SU-DHL-6 (cell line): ENCODE measurements around the gene NMNAT1.
"Not testable (repeated sequence)": the region's sequence is repeated elsewhere in the genome, so short reads cannot be mapped to it uniquely, and the experiment has no call there.

Experiments
- H2AFZ ChIP-seq: fragments of 200-600 bp; sonication (generic); 2 replicates; pipeline ENCODE4 v1.6.1; 2014; ENCODE audit warnings: low read depth, mild to moderate bottlenecking, moderate library complexity, mixed read lengths, antibody characterized with exemption, low read length; ENCODE audit not compliant: severe bottlenecking
- H3F3A ChIP-seq: fragments of 200-600 bp; shearing (Covaris generic); 2 replicates; pipeline ENCODE4 v1.6.0; 2016; ENCODE audit warnings: antibody characterized with exemption, mild to moderate bottlenecking; ENCODE audit not compliant: insufficient read depth
- H3K27ac ChIP-seq: fragments of 200-600 bp; sonication (generic); 2 replicates; pipeline ENCODE4 v1.5.1; 2016; ENCODE audit warnings: low read depth, mild to moderate bottlenecking, low read length, moderate library complexity, mixed read lengths
- H3K27me3 ChIP-seq: fragments of 200-600 bp; sonication (generic), shearing (Covaris generic); 2 replicates; pipeline ENCODE4 v1.6.0; 2014; ENCODE audit warnings: mild to moderate bottlenecking, low read length
- H3K36me3 ChIP-seq: fragments of 200-600 bp; sonication (generic); 2 replicates; pipeline ENCODE4 v1.6.1; 2014; ENCODE audit warnings: mild to moderate bottlenecking, low read length, mixed read lengths
- H3K4me2 ChIP-seq: fragments of 300-600, 200-600 bp; shearing (Covaris generic), sonication (generic); 2 replicates; pipeline ENCODE4 v1.6.0; 2014; ENCODE audit warnings: low read length, low read depth, mild to moderate bottlenecking; ENCODE audit not compliant: poor library complexity, severe bottlenecking
- H3K4me3 ChIP-seq: fragments of 200-600 bp; sonication (generic); 2 replicates; pipeline ENCODE4 v1.5.1; 2014; ENCODE audit warnings: antibody characterized with exemption, low read length, mild to moderate bottlenecking, mixed read lengths; ENCODE audit not compliant: insufficient read depth, poor library complexity, severe bottlenecking
- H3K79me2 ChIP-seq: fragments of 200-600 bp; sonication (generic); 2 replicates; pipeline ENCODE4 v1.6.1; 2014; ENCODE audit warnings: mild to moderate bottlenecking, low read length, moderate library complexity; ENCODE audit not compliant: insufficient read depth
- H3K9ac ChIP-seq: fragments of 200-600 bp; sonication (generic); 2 replicates; pipeline ENCODE4 v1.7.0; 2014; ENCODE audit warnings: mild to moderate bottlenecking, low read length
- H3K9me2 ChIP-seq: fragments of 200-600 bp; sonication (generic); replicated peaks from 2 replicates; pipeline ENCODE4 v1.6.1; 2014; ENCODE audit warnings: low read length; ENCODE audit not compliant: insufficient read depth
- H3K9me3 ChIP-seq: fragments of 200-600 bp; sonication (generic); 2 replicates; pipeline ENCODE4 v1.6.1; 2014; ENCODE audit warnings: low read length, mixed read lengths; ENCODE audit not compliant: insufficient read depth
- H4K20me1 ChIP-seq: fragments of 200-600 bp; sonication (generic); 2 replicates; pipeline ENCODE4 v1.6.1; 2014; ENCODE audit warnings: low read depth, mild to moderate bottlenecking, antibody characterized with exemption, low read length, moderate library complexity, mixed read lengths
- CTCF ChIP-seq: fragments of 200-600 bp; sonication (generic); IDR thresholded peaks from one replicate; pipeline ENCODE4 v1.5.1; 2017; ENCODE audit warnings: antibody characterized with exemption, mild to moderate bottlenecking, low read length, moderate library complexity; ENCODE audit not compliant: insufficient read depth, poor library complexity, severe bottlenecking
- EZH2phosphoT487 ChIP-seq: fragments of 200-600 bp; sonication (generic), shearing (Covaris generic); conservative IDR thresholded peaks from 2 replicates; pipeline ENCODE4 v1.6.1; 2018; ENCODE audit warnings: mild to moderate bottlenecking, antibody characterized with exemption, low read length, moderate library complexity, mixed read lengths

Gene NMNAT1

GRCh38 chr1:10001016-10001665 lies 57.9 kb downstream of the NMNAT1 start:
- Histone ChIP-seq H3K9ac (no peak overlapping the region), H3K36me3 (no peaks in the 10 kb centered on the region), H3K27ac (no peak overlapping the region), H3K9me3 (peaks cover 6% of the 10 kb centered on the region; the same call in 1 of the 2 replicates), H3K79me2 (no peaks in the 10 kb centered on the region), H3K9me2 (no peaks in the 10 kb centered on the region), H2AFZ (no peak overlapping the region), H3K4me3 (no peak overlapping the region), H3K27me3 (no peaks in the 10 kb centered on the region), H4K20me1 (no peaks in the 10 kb centered on the region), H3K4me2 (no peak overlapping the region), H3F3A (no peaks in the 10 kb centered on the region)
- TF ChIP-seq CTCF (no peak), EZH2phosphoT487 (no peak)

GRCh38 chr1:10005248-10005647 lies 62.0 kb downstream of the NMNAT1 start:
- H3F3A ChIP-seq, H3K4me3 ChIP-seq, H3K27ac ChIP-seq, H3K9me2 ChIP-seq, H3K9ac ChIP-seq, H2AFZ ChIP-seq, H3K27me3 ChIP-seq, H3K36me3 ChIP-seq, H4K20me1 ChIP-seq, H3K9me3 ChIP-seq, H3K4me2 ChIP-seq, H3K79me2 ChIP-seq: not testable (repeated sequence)

GRCh38 chr1:10007169-10007568 lies 63.9 kb downstream of the NMNAT1 start:
- no peak overlapping the region for H3K4me2 ChIP-seq
- H3K9me2 ChIP-seq = no peaks in the 10 kb centered on the region

More at GRCh38 chr1:10007169-10007568, 63.9 kb downstream of the NMNAT1 start:
- Histone ChIP-seq H3K79me2 (no peaks in the 10 kb centered on the region), H3K27ac (no peak overlapping the region), H3K9me3 (no peaks in the 10 kb centered on the region), H4K20me1 (no peaks in the 10 kb centered on the region), H3K9ac (no peak overlapping the region), H3K36me3 (no peaks in the 10 kb centered on the region), H3F3A (no peaks in the 10 kb centered on the region), H3K27me3 (no peaks in the 10 kb centered on the region), H3K4me3 (no peak overlapping the region), H2AFZ (no peak overlapping the region)
- TF ChIP-seq CTCF (no peak), EZH2phosphoT487 (no peak)
